Adrenal gland (tissue), 12 donors: ENCODE data around the gene CPXM2. TPM values are rescaled to one million over a fixed set of nuclear protein-coding genes. Genes with fewer than 3 reads are reported as not detected.
A peak's percentile ranks its signal among the peaks of the same experiment; 100 is the strongest.

ENCODE experiments used
- DNase-seq, 7 donors: peaks; one replicate each; pipeline ENCODE4 v3.0.0-alpha.2; 2019 to 2020
- H3K27ac ChIP-seq, 5 donors: fragments of 200-600 bp; sonication (generic) in 4 of 5; 1 replicate in 3 of 5; 2 replicates in 2 of 5; pipeline versions ENCODE4 v1.5.1 to v1.8.0; 2016 to 2020; ENCODE audit warnings: mild to moderate bottlenecking in 1 of 5
- H3K27me3 ChIP-seq: fragments of 200-600 bp; 2 replicates; pipeline ENCODE4 v1.8.0; 2021
- H3K36me3 ChIP-seq, 2 donors: fragments of 200-600 bp; replicated peaks in 1 of 2; 1 replicate in 1 of 2; 2 replicates in 1 of 2; pipeline versions ENCODE4 v1.5.1 to v1.8.0; 2018 to 2022
- H3K4me1 ChIP-seq, 2 donors: fragments of 200-600 bp; replicated peaks in 1 of 2; 1 replicate in 1 of 2; 2 replicates in 1 of 2; pipeline versions ENCODE4 v1.5.1 to v1.8.0; 2018 to 2021
- H3K4me3 ChIP-seq, 4 donors: fragments of 200-600 bp; sonication (generic) in 3 of 4; one replicate each; pipeline ENCODE4 v1.5.1; 2016 to 2018
- H3K9me3 ChIP-seq, 3 donors: fragments of 200-600 bp; sonication (generic) in 1 of 3; replicated peaks in 1 of 3; 1 replicate in 2 of 3; 2 replicates in 1 of 3; pipeline versions ENCODE4 v1.5.1 to v1.8.0; 2016 to 2021
- CTCF ChIP-seq, 6 experiments: fragments of 450-650 bp in 4 of 6; fragments of 200-600 bp in 2 of 6; sonication (generic) in 1 of 6; IDR thresholded peaks; 1 replicate in 5 of 6; 2 replicates in 1 of 6; pipeline versions ENCODE4 v1.5.1 to v1.8.0; 2016 to 2021; ENCODE audit warnings: antibody characterized with exemption in 6 of 6, mild to moderate bottlenecking in 2 of 6, moderate library complexity in 1 of 6
- POLR2A ChIP-seq, 2 donors: fragments of 450-650 bp; IDR thresholded peaks; one replicate each; pipeline ENCODE4 v1.6.1; 2017; ENCODE audit warnings: antibody characterized with exemption in 2 of 2, mild to moderate bottlenecking in 2 of 2, moderate library complexity in 1 of 2
- WGBS, 4 donors: extraction: QIAGEN DNeasy Blood & Tissue Kit in 2 of 4; methylation state at CpG; one replicate each; pipeline versions ENCODE4 v1.1.5 to v1.1.7; 2013 to 2017; 5-methylcytosine and 5-hydroxymethylcytosine counted together
- intact Hi-C, 2 donors: fragments of 100-400 bp; cut with DNase I; formaldehyde crosslinking; loops; one replicate each; pipeline versions ENCODE4 v1.14.1 to v1.15.0; 2022 to 2023
- polyA plus RNA-seq, 3 donors: library from polyadenylated mRNA; stranded (reverse); fragments of 200-250 nt in 2 of 3; fragments of 350-450 nt in 1 of 3; fragmentation: Illumina TruSeq in 1 of 3; extraction: RNeasy Lipid Tissue Mini Kit (QIAGEN cat#74804) in 1 of 3; gene quantifications; one replicate each; pipeline ENCODE4 v1.2.3, GENCODE V29; 2013 to 2014
- total RNA-seq, 9 donors: library from RNA; depleted of rRNA in 4 of 9; stranded (reverse); fragments of >200 nt in 4 of 9; fragments of 120-200 nt in 1 of 9; fragmentation: NEBNext Ultra II Directional in 1 of 9; extraction: Animal tissue kit (Norgen Biotek cat#: 25700) in 1 of 9; gene quantifications; one replicate each; pipeline versions ENCODE4 v1.1.0 to v1.2.4, GENCODE V29; 2013 to 2023
- donor health status: healthy with polysubstance abuse.
- donor health status: Bipolar disorder and iron deficiency.
- donor health status: DM: yes; HTN: yes; CAD: no.
- donor health status: DM: no; HTN: no; CAD: no.
- donor health status: DM: no; HTN: no; CAD: no.
- donor health status: DM: yes; HTN: yes; CAD: no.

CPXM2 gene
- total and polyA plus RNA-seq, 12 donors = 0.17 to 10.8 (median 4.3) TPM

DNA sequence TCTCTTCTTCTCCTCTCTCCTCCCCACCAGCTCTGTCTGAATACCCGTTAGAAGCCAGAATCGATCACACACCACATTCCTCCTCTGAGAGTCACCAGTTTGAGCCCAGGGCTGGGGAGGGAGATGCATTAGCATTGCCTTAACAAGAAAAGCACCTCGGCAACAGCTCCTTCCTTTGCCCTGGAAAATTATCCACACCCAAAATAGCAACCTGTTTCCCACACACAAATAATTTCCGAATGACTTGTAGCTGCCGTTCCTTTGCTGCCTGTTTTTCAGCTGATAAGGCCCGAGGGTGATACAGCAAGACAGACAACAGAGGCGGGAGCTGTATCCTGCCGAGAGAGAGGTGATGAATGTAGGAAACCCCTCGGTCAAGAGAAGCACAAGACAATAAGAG is 91.3 kb downstream of the CPXM2 start:
- 19 to 28% (median 25%) methylated on average over 9 of the region's 9 CpGs for WGBS, 4 donors
- Histone ChIP-seq H3K27ac (no peak overlapping the region), H3K36me3 (no peaks in the 10 kb centered on the region), H3K9me3 (no peaks in the 10 kb centered on the region), H3K4me3 (no peak overlapping the region), H3K4me1 (no peaks in the 10 kb centered on the region), H3K27me3 (peaks cover 8% of the 10 kb centered on the region)
- no peak for TF ChIP-seq CTCF (IDR thresholded peaks at IDR 0.05)
- TF ChIP-seq POLR2A (IDR thresholded peaks at IDR 0.05) = no peak
- intact Hi-C loops = no loop called here
- DNase-seq = no peak

DNA sequence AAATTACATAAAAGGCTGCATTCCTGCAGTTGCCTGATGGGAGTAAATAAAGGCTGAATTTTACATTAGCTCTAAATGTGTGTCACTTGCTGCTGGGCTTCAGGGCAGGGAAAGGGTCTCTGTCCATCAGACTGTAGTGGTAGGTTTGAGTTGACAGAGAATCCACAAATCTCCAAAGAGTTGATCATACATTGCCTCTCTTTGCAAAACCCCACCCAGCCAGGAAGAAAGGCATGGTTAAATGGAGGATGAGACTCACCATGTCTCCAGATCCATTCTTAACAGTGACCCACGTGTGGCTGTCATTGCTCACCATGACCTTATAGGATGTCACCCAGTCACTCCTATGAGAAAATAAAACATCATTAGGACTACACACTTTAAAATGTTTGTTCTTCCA is 92.8 kb downstream of the CPXM2 start:
- 69 to 100% (median 76%) methylated on average over 1 of the region's 1 CpG for WGBS, 4 donors
- H3K36me3 ChIP-seq = no peaks in the 10 kb centered on the region
- no peak overlapping the region for H3K27ac ChIP-seq
- intact Hi-C loops = no loop called here
- TF ChIP-seq CTCF (IDR thresholded peaks at IDR 0.05) = no peak
- TF ChIP-seq POLR2A (IDR thresholded peaks at IDR 0.05) = no peak
- peaks cover 2% of the 10 kb centered on the region for H3K27me3 ChIP-seq
- no peaks in the 10 kb centered on the region for H3K4me1 ChIP-seq
- H3K4me3 ChIP-seq = no peak overlapping the region
- no peaks in the 10 kb centered on the region for H3K9me3 ChIP-seq
- no peak for DNase-seq

- no peaks in the 10 kb centered on the region for H3K27me3 ChIP-seq
- no peak overlapping the region for H3K4me3 ChIP-seq
- intact Hi-C loops = no loop called here
Measured at GRCh38 chr10:123797813-123798212, 93.8 kb downstream of the CPXM2 start.

DNA sequence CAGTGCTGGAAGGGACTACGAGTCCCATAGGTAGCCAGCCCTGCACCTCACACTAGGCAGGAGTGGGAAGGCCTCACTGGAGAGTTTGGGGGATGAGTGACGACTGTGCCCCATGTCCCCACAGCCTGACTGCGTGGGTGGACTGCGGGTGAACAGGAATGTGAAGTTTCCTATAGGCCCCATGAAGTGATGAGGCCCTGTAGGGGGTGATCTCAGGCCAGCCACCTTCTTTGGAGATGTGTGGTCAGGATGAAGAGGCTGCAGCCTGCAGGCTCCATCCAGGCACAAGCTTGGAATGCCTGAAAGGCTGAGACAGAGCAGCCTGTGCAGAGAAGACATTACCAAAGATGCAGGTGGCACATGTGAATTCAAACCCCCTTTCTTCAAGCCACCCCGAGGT is 94.9 kb downstream of the CPXM2 start:
- Histone ChIP-seq H3K27me3 (no peaks in the 10 kb centered on the region), H3K4me3 (no peak overlapping the region), H3K36me3 (no peaks in the 10 kb centered on the region), H3K27ac (no peak overlapping the region), H3K9me3 (no peaks in the 10 kb centered on the region), H3K4me1 (no peaks in the 10 kb centered on the region)
- WGBS, 4 donors = 63 to 87% (median 83%) methylated on average over 5 of the region's 5 CpGs
- no peak for TF ChIP-seq CTCF (IDR thresholded peaks at IDR 0.05)
- TF ChIP-seq POLR2A (IDR thresholded peaks at IDR 0.05) = no peak
- peak in 1 of 7 donors; percentile 18 for DNase-seq
- intact Hi-C loops = no loop called here

More at GRCh38 chr10:123797813-123798212, 93.8 kb downstream of the CPXM2 start:
- no peak for DNase-seq
- no peaks in the 10 kb centered on the region for H3K36me3 ChIP-seq
- H3K9me3 ChIP-seq = no peaks in the 10 kb centered on the region
- H3K27ac ChIP-seq = no peak overlapping the region
- TF ChIP-seq CTCF (IDR thresholded peaks at IDR 0.05) (no peak), POLR2A (IDR thresholded peaks at IDR 0.05) (no peak)
- WGBS, 4 donors = 77 to 92% (median 89%) methylated on average over 3 of the region's 3 CpGs
- H3K4me1 ChIP-seq = no peaks in the 10 kb centered on the region
